ENCODE results near the gene STAG1. TPM values are rescaled to one million over a fixed set of nuclear protein-coding genes. Genes with fewer than 3 reads are reported as not detected.
"Not testable (repeated sequence)": the region's sequence is repeated elsewhere in the genome, so short reads cannot be mapped to it uniquely, and the experiment has no call there.

The STAG1 gene
- total RNA-seq, 2 donors from 2014 or later = 26.8 to 29.8 TPM

DNA sequence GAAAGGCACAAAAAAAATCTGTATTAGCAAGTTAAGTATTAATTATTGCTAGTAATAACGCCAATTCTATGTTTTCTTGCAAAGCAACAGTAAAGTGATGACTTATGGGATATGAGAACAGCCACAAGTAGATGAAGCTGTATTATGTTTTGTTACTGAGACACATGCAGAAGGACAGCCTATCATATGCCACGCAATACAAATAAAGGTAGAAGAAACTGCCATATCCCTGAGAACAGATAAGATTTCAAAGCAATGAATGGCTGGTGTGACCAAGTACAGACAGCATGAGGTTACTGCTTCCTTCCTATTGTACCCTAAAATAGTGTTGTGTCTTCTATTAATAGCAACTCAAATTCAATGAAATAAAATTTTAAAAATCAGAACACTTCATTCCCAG lies 26.7 kb downstream of the STAG1 start:
- Mint-ChIP-seq H3K4me1 (peaks cover 20% of the 10 kb centered on the region), H3K27ac (no peak overlapping the region), H3K27me3 (ENCODE audit: insufficient read depth) (no peaks in the 10 kb centered on the region), H3K36me3 (ENCODE audit: low read depth) (peaks cover 11% of the 10 kb centered on the region), H3K9me3 (peaks cover 19% of the 10 kb centered on the region), H3K4me3 (no peak overlapping the region)
- no peak overlapping the region for H3K27ac ChIP-seq (ENCODE audit: low read depth, low read length)
- TF ChIP-seq CTCF (conservative IDR thresholded peaks at IDR 0.05) = no peak
- no peak for DNase-seq
- no peak overlapping the region for H3K9ac ChIP-seq (ENCODE audit: extremely low read depth, low read length, poor library complexity, severe bottlenecking)
- peaks cover 13% of the 10 kb centered on the region for H3K9me3 ChIP-seq (ENCODE audit: control insufficient read depth, low read length)
- H3K4me1 ChIP-seq (ENCODE audit: control insufficient read depth, insufficient read depth, low read length) = peaks cover 3% of the 10 kb centered on the region
- H3K36me3 ChIP-seq (ENCODE audit: control insufficient read depth, insufficient read depth, low read length) = peaks cover 4% of the 10 kb centered on the region
- no peak overlapping the region for H3K4me3 ChIP-seq (ENCODE audit: low read length)
- no peaks in the 10 kb centered on the region for H3K27me3 ChIP-seq (ENCODE audit: control insufficient read depth, insufficient read depth, low read length, poor library complexity, severe bottlenecking)
- 95 to 100% methylated on average over 1 to 2 of the region's 2 CpGs for WGBS, 2 experiments (ENCODE audit: insufficient coverage in 1 of 2, insufficient read length in 1 of 2)

GRCh38 chr3:136722916-136723315 lies 29.3 kb downstream of the STAG1 start:
- H3K36me3 Mint-ChIP-seq (ENCODE audit: low read depth) = peaks cover 23% of the 10 kb centered on the region
- H3K27me3 Mint-ChIP-seq (ENCODE audit: insufficient read depth); H3K27me3 ChIP-seq (ENCODE audit: control insufficient read depth, insufficient read depth, low read length, poor library complexity, severe bottlenecking); H3K9ac ChIP-seq (ENCODE audit: extremely low read depth, low read length, poor library complexity, severe bottlenecking); H3K27ac Mint-ChIP-seq; H3K27ac ChIP-seq (ENCODE audit: low read depth, low read length); H3K4me3 Mint-ChIP-seq; H3K4me3 ChIP-seq (ENCODE audit: low read length); H3K4me1 ChIP-seq (ENCODE audit: control insufficient read depth, insufficient read depth, low read length); DNase-seq: not testable (repeated sequence)
- WGBS, 2 experiments (ENCODE audit: insufficient coverage in 1 of 2, insufficient read length in 1 of 2) = 96 to 100% methylated on average over 3 to 18 of the region's 27 CpGs
- peaks cover 16% of the 10 kb centered on the region for H3K36me3 ChIP-seq (ENCODE audit: control insufficient read depth, insufficient read depth, low read length)
- peaks cover 19% of the 10 kb centered on the region for H3K9me3 Mint-ChIP-seq
- peaks cover 18% of the 10 kb centered on the region for H3K4me1 Mint-ChIP-seq
- peaks cover 13% of the 10 kb centered on the region for H3K9me3 ChIP-seq (ENCODE audit: control insufficient read depth, low read length)

GRCh38 chr3:136722399-136722798 lies 29.8 kb downstream of the STAG1 start:
- not testable (repeated sequence) for H3K4me3 ChIP-seq (ENCODE audit: low read length); H3K4me1 ChIP-seq (ENCODE audit: control insufficient read depth, insufficient read depth, low read length); H3K27me3 Mint-ChIP-seq (ENCODE audit: insufficient read depth); H3K4me3 Mint-ChIP-seq; H3K27ac Mint-ChIP-seq; H3K9ac ChIP-seq (ENCODE audit: extremely low read depth, low read length, poor library complexity, severe bottlenecking); H3K27ac ChIP-seq (ENCODE audit: low read depth, low read length); DNase-seq; H3K27me3 ChIP-seq (ENCODE audit: control insufficient read depth, insufficient read depth, low read length, poor library complexity, severe bottlenecking)
- no CpG with 5 or more reads among the region's 5 CpGs for WGBS, 2 experiments (ENCODE audit: insufficient coverage in 1 of 2, insufficient read length in 1 of 2)
- Histone ChIP-seq H3K36me3 (ENCODE audit: control insufficient read depth, insufficient read depth, low read length) (peaks cover 16% of the 10 kb centered on the region), H3K9me3 (ENCODE audit: control insufficient read depth, low read length) (peaks cover 13% of the 10 kb centered on the region)
- H3K4me1 Mint-ChIP-seq = peaks cover 18% of the 10 kb centered on the region
- peaks cover 19% of the 10 kb centered on the region for H3K9me3 Mint-ChIP-seq
- peaks cover 23% of the 10 kb centered on the region for H3K36me3 Mint-ChIP-seq (ENCODE audit: low read depth)

DNA sequence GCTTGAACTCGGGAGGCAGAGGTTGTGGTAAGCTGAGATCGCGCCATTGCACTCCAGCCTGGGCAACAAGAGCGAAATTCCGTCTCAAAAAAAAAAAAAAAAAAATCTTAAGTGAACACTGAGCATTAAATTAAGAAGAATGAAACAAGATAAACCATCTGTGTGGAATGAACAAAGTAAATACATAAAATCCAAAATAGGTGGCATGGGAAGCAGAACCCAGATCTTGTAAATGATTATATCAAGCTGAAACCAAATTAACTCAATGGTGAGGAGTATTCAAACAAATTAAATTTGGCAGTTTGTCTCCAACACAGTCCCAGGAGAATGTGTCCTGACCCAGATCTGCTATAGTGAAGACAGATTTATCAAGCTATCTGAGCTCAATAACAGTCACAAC lies 32.1 kb downstream of the STAG1 start:
- Mint-ChIP-seq H3K27me3 (ENCODE audit: insufficient read depth) (no peaks in the 10 kb centered on the region), H3K9me3 (peaks cover 19% of the 10 kb centered on the region), H3K36me3 (ENCODE audit: low read depth) (peaks cover 23% of the 10 kb centered on the region), H3K4me3 (no peak overlapping the region), H3K4me1 (peaks cover 11% of the 10 kb centered on the region), H3K27ac (no peak overlapping the region)
- Histone ChIP-seq H3K9me3 (ENCODE audit: control insufficient read depth, low read length) (peaks cover 13% of the 10 kb centered on the region), H3K4me1 (ENCODE audit: control insufficient read depth, insufficient read depth, low read length) (no peaks in the 10 kb centered on the region), H3K4me3 (ENCODE audit: low read length) (no peak overlapping the region), H3K27ac (ENCODE audit: low read depth, low read length) (no peak overlapping the region), H3K36me3 (ENCODE audit: control insufficient read depth, insufficient read depth, low read length) (peaks cover 16% of the 10 kb centered on the region), H3K9ac (ENCODE audit: extremely low read depth, low read length, poor library complexity, severe bottlenecking) (no peak overlapping the region), H3K27me3 (ENCODE audit: control insufficient read depth, insufficient read depth, low read length, poor library complexity, severe bottlenecking) (no peaks in the 10 kb centered on the region)
- 80 to 98% methylated on average over 1 to 3 of the region's 5 CpGs for WGBS, 2 experiments (ENCODE audit: insufficient coverage in 1 of 2, insufficient read length in 1 of 2)
- DNase-seq = no peak
- TF ChIP-seq CTCF (conservative IDR thresholded peaks at IDR 0.05) = no peak

Data from endodermal cell (in vitro differentiated cells).